ENCODE results near the gene TET3.

TET3 gene

GRCh38 chr2:73946666-73947065 is 38.0 kb upstream of the TET3 start:
- Histone ChIP-seq H4K20me1 (ENCODE audit: control insufficient read depth, insufficient read depth, low read depth, low read length) (peaks cover 12% of the 10 kb centered on the region; the same call in 1 of the 2 replicates), H3K27me3 (ENCODE audit: control insufficient read depth, low read length) (no peaks in the 10 kb centered on the region), H3K9me3 (ENCODE audit: control insufficient read depth, insufficient read depth, low read length) (no peaks in the 10 kb centered on the region), H3K27ac (ENCODE audit: low read depth, low read length) (no peak overlapping the region), H3K4me1 (ENCODE audit: control insufficient read depth, low read length) (no peaks in the 10 kb centered on the region), H3K4me3 (ENCODE audit: low read length) (no peak overlapping the region), H3K9me2 (replicated peaks; ENCODE audit: control insufficient read depth, low read length) (no peaks in the 10 kb centered on the region), H3K36me3 (ENCODE audit: control insufficient read depth, low read length) (peaks cover 91% of the 10 kb centered on the region), H3F3A (ENCODE audit: control insufficient read depth, insufficient read depth) (no peaks in the 10 kb centered on the region), H3K79me2 (ENCODE audit: control insufficient read depth, low read length) (peaks cover 44% of the 10 kb centered on the region), H3K4me2 (ENCODE audit: low read length) (no peak overlapping the region)
- TF ChIP-seq EZH2phosphoT487 (IDR thresholded peaks at IDR 0.05; ENCODE audit: borderline replicate concordance, low read length), result no peak
- TF ChIP-seq CTCF (IDR thresholded peaks at IDR 0.05; ENCODE audit: low read depth, low read length, poor library complexity, severe bottlenecking), result no peak

DNA sequence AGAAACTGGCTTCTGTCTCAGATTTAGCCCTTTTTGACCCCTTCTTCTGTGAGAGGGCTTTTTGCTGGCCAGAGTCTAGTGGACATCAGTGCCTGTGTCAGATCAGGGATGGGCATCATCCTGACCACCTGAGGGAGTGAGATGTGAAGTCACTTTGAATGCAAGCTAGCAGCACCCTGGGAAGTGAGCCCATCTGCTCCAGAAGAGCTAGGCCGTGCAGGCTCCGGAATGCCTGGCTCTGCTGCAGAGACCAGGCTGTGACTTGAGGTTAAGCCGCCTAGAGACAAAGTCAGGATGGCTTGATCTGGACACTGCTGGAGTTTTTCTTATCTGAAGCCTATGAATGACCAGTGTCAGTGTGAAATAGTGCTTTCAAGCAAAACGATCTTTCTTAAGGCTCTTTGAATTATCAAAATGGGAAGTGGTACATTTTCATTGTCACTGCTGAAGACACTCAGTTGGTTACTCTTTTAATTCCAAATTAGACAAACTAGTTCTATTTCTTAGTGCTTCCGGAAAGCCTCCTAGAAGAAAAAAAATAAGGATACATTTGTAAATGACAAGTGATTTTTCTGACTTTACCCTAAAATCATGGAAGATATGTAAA is 37.2 kb upstream of the TET3 start:
- no peak overlapping the region for H3K27ac ChIP-seq (ENCODE audit: low read depth, low read length)
- no peaks in the 10 kb centered on the region for H3K4me1 ChIP-seq (ENCODE audit: control insufficient read depth, low read length)
- H3K27me3 ChIP-seq (ENCODE audit: control insufficient read depth, low read length), result no peaks in the 10 kb centered on the region
- H3K9me2 ChIP-seq (replicated peaks; ENCODE audit: control insufficient read depth, low read length), result no peaks in the 10 kb centered on the region
- H3F3A ChIP-seq (ENCODE audit: control insufficient read depth, insufficient read depth), result no peaks in the 10 kb centered on the region
- H3K4me2 ChIP-seq (ENCODE audit: low read length), result no peak overlapping the region
- H3K36me3 ChIP-seq (ENCODE audit: control insufficient read depth, low read length), result peaks cover 98% of the 10 kb centered on the region
- H4K20me1 ChIP-seq (ENCODE audit: control insufficient read depth, insufficient read depth, low read depth, low read length), result peaks cover 12% of the 10 kb centered on the region; the same call in 1 of the 2 replicates
- no peak overlapping the region for H3K4me3 ChIP-seq (ENCODE audit: low read length)
- TF ChIP-seq EZH2phosphoT487 (IDR thresholded peaks at IDR 0.05; ENCODE audit: borderline replicate concordance, low read length), result no peak
- TF ChIP-seq CTCF (IDR thresholded peaks at IDR 0.05; ENCODE audit: low read depth, low read length, poor library complexity, severe bottlenecking), result no peak
- peaks cover 37% of the 10 kb centered on the region for H3K79me2 ChIP-seq (ENCODE audit: control insufficient read depth, low read length)
- no peaks in the 10 kb centered on the region for H3K9me3 ChIP-seq (ENCODE audit: control insufficient read depth, insufficient read depth, low read length)

- Histone ChIP-seq H3K4me3 (ENCODE audit: low read length) (no peak overlapping the region), H3K79me2 (ENCODE audit: control insufficient read depth, low read length) (peaks cover 14% of the 10 kb centered on the region), H3K9me2 (replicated peaks; ENCODE audit: control insufficient read depth, low read length) (no peaks in the 10 kb centered on the region), H3K4me1 (ENCODE audit: control insufficient read depth, low read length) (no peaks in the 10 kb centered on the region), H3K27ac (ENCODE audit: low read depth, low read length) (no peak overlapping the region), H3K9me3 (ENCODE audit: control insufficient read depth, insufficient read depth, low read length) (no peaks in the 10 kb centered on the region), H3K4me2 (ENCODE audit: low read length) (no peak overlapping the region), H4K20me1 (ENCODE audit: control insufficient read depth, insufficient read depth, low read depth, low read length) (peaks cover 6% of the 10 kb centered on the region; the same call in 1 of the 2 replicates), H3K36me3 (ENCODE audit: control insufficient read depth, low read length) (peaks cover 93% of the 10 kb centered on the region), H3F3A (ENCODE audit: control insufficient read depth, insufficient read depth) (no peaks in the 10 kb centered on the region), H3K27me3 (ENCODE audit: control insufficient read depth, low read length) (no peaks in the 10 kb centered on the region)
- TF ChIP-seq EZH2phosphoT487 (IDR thresholded peaks at IDR 0.05; ENCODE audit: borderline replicate concordance, low read length) (no peak), CTCF (IDR thresholded peaks at IDR 0.05; ENCODE audit: low read depth, low read length, poor library complexity, severe bottlenecking) (no peak)
Measured at GRCh38 chr2:73949802-73950201, 34.9 kb upstream of the TET3 start.
